Nephron (organoid): ENCODE measurements around the gene ZMIZ1.

Source experiments
- H3K27ac Mint-ChIP-seq, 3 experiments: 2 replicates each; pipeline ENCODE4 v1.8.0; 2020; ENCODE audit warnings: mixed read lengths in 3 of 3, mild to moderate bottlenecking in 2 of 3, moderate library complexity in 1 of 3
- H3K27me3 Mint-ChIP-seq: 2 replicates; pipeline ENCODE4 v1.8.0; 2021; ENCODE audit warnings: low read depth, mild to moderate bottlenecking, moderate library complexity, mixed read lengths
- H3K36me3 Mint-ChIP-seq: 2 replicates; pipeline ENCODE4 v1.8.0; 2020; ENCODE audit warnings: low read depth, mixed read lengths
- H3K4me1 Mint-ChIP-seq: 2 replicates; pipeline ENCODE4 v1.8.0; 2020; ENCODE audit warnings: mixed read lengths
- H3K4me3 Mint-ChIP-seq, 3 experiments: 2 replicates each; pipeline ENCODE4 v1.8.0; 2020; ENCODE audit warnings: mild to moderate bottlenecking in 3 of 3, mixed read lengths in 3 of 3, moderate library complexity in 2 of 3
- H3K9me3 Mint-ChIP-seq: 2 replicates; pipeline ENCODE4 v1.8.0; 2020; ENCODE audit warnings: mixed read lengths
- CTCF ChIP-seq, 3 experiments: fragments of 200-600 bp; sonication (generic); IDR thresholded peaks; one replicate each; pipeline ENCODE4 v1.5.0; 2021; ENCODE audit warnings: antibody characterized with exemption in 3 of 3; ENCODE audit not compliant: unreplicated experiment in 3 of 3

The ZMIZ1 gene

GRCh38 chr10:79321494-79321882 is 252.7 kb downstream of the ZMIZ1 start:
- no peaks in the 10 kb centered on the region for H3K36me3 Mint-ChIP-seq
- H3K27ac Mint-ChIP-seq, result no peak overlapping the region
- H3K4me1 Mint-ChIP-seq, result peaks cover 24% of the 10 kb centered on the region
- TF ChIP-seq CTCF (IDR thresholded peaks at IDR 0.05; ENCODE audit: unreplicated experiment in 3 of 3), result no peak
- H3K9me3 Mint-ChIP-seq, result no peaks in the 10 kb centered on the region
- no peaks in the 10 kb centered on the region for H3K27me3 Mint-ChIP-seq
- H3K4me3 Mint-ChIP-seq, result no peak overlapping the region

- Mint-ChIP-seq H3K36me3 (no peaks in the 10 kb centered on the region), H3K9me3 (no peaks in the 10 kb centered on the region), H3K27ac (no peak overlapping the region), H3K4me1 (peaks cover 24% of the 10 kb centered on the region), H3K4me3 (no peak overlapping the region), H3K27me3 (no peaks in the 10 kb centered on the region)
- TF ChIP-seq CTCF (IDR thresholded peaks at IDR 0.05; ENCODE audit: unreplicated experiment in 3 of 3), result no peak
Observed at GRCh38 chr10:79321951-79322350, 253.2 kb downstream of the ZMIZ1 start.

- peak overlapping the region in 1 of 3 experiments; percentile 25 for H3K27ac Mint-ChIP-seq
- H3K4me1 Mint-ChIP-seq, result peaks cover 18% of the 10 kb centered on the region
- no peaks in the 10 kb centered on the region for H3K9me3 Mint-ChIP-seq
- no peak overlapping the region for H3K4me3 Mint-ChIP-seq
- no peaks in the 10 kb centered on the region for H3K36me3 Mint-ChIP-seq
- H3K27me3 Mint-ChIP-seq, result no peaks in the 10 kb centered on the region
- no peak for TF ChIP-seq CTCF (IDR thresholded peaks at IDR 0.05; ENCODE audit: unreplicated experiment in 3 of 3)
Observed at GRCh38 chr10:79322616-79323543, 254.1 kb downstream of the ZMIZ1 start.

GRCh38 chr10:79323602-79324001 is 254.8 kb downstream of the ZMIZ1 start:
- Mint-ChIP-seq H3K36me3 (no peaks in the 10 kb centered on the region), H3K27ac (peak overlapping the region in 1 of 3 experiments; percentile 25), H3K4me1 (peaks cover 13% of the 10 kb centered on the region), H3K27me3 (no peaks in the 10 kb centered on the region), H3K4me3 (no peak overlapping the region), H3K9me3 (no peaks in the 10 kb centered on the region)
- TF ChIP-seq CTCF (IDR thresholded peaks at IDR 0.05; ENCODE audit: unreplicated experiment in 3 of 3), result no peak

- TF ChIP-seq CTCF (IDR thresholded peaks at IDR 0.05; ENCODE audit: unreplicated experiment in 3 of 3), result no peak
- Mint-ChIP-seq H3K9me3 (no peaks in the 10 kb centered on the region), H3K27me3 (no peaks in the 10 kb centered on the region), H3K27ac (no peak overlapping the region), H3K4me3 (no peak overlapping the region), H3K4me1 (peaks cover 8% of the 10 kb centered on the region), H3K36me3 (no peaks in the 10 kb centered on the region)
Observed at GRCh38 chr10:79324032-79324695, 255.4 kb downstream of the ZMIZ1 start.
